Type B pancreatic cell (in vitro differentiated cells): ENCODE data around the gene USP34. TPM values are rescaled to one million over a fixed set of nuclear protein-coding genes. Genes with fewer than 3 reads are reported as not detected.
"Not testable (repeated sequence)": the region's sequence is repeated elsewhere in the genome, so short reads cannot be mapped to it uniquely, and the experiment has no call there.

Experiments used
- DNase-seq: peaks from one replicate; pipeline ENCODE4 v3.0.0; 2021; ENCODE audit warnings: mixed read lengths; ENCODE audit not compliant: unreplicated experiment; ENCODE audit errors: extremely low spot score
- H3K27ac Mint-ChIP-seq: 2 replicates; pipeline ENCODE4 v1.8.0; 2021; ENCODE audit warnings: mild to moderate bottlenecking, mixed read lengths
- H3K27me3 Mint-ChIP-seq: 2 replicates; pipeline ENCODE4 v1.8.0; 2021; ENCODE audit warnings: mixed read lengths
- H3K36me3 Mint-ChIP-seq: 2 replicates; pipeline ENCODE4 v1.8.0; 2021; ENCODE audit warnings: mixed read lengths
- H3K4me1 Mint-ChIP-seq: one replicate; pipeline ENCODE4 v1.8.0; 2021; ENCODE audit warnings: mixed read lengths; ENCODE audit not compliant: unreplicated experiment
- H3K4me3 Mint-ChIP-seq: 2 replicates; pipeline ENCODE4 v1.8.0; 2021; ENCODE audit warnings: mild to moderate bottlenecking, mixed read lengths
- H3K9me3 Mint-ChIP-seq: 2 replicates; pipeline ENCODE4 v1.8.0; 2021; ENCODE audit warnings: mixed read lengths
- CTCF ChIP-seq: fragments of 200-600 bp; sonication (generic); conservative IDR thresholded peaks from 2 replicates; pipeline ENCODE4 v1.5.0; 2021; ENCODE audit warnings: antibody characterized with exemption, mild to moderate bottlenecking
- total RNA-seq: library from RNA; stranded (reverse); gene quantifications from 2 replicates; pipeline ENCODE4 v1.2.1, GENCODE V29; 2021; ENCODE audit warnings: low replicate concordance

USP34 gene
- total RNA-seq, 1 donor from 2014 or later, result 94.7 TPM

- Mint-ChIP-seq H3K27me3 (no peaks in the 10 kb centered on the region), H3K27ac (no peak overlapping the region), H3K4me3 (no peak overlapping the region), H3K4me1 (no peaks in the 10 kb centered on the region), H3K36me3 (peaks cover 17% of the 10 kb centered on the region), H3K9me3 (no peaks in the 10 kb centered on the region)
- TF ChIP-seq CTCF, result no peak
- DNase-seq, result no peak
Measured at GRCh38 chr2:61454383-61454782, 16.5 kb downstream of the USP34 start.

GRCh38 chr2:61452392-61452791 lies 18.5 kb downstream of the USP34 start:
- TF ChIP-seq CTCF, result no peak
- Mint-ChIP-seq H3K36me3 (peaks cover 20% of the 10 kb centered on the region), H3K27me3 (no peaks in the 10 kb centered on the region), H3K4me3 (no peak overlapping the region), H3K27ac (no peak overlapping the region), H3K4me1 (no peaks in the 10 kb centered on the region), H3K9me3 (no peaks in the 10 kb centered on the region)
- no peak for DNase-seq

GRCh38 chr2:61451178-61451577 lies 19.7 kb downstream of the USP34 start:
- TF ChIP-seq CTCF, result no peak
- Mint-ChIP-seq H3K9me3 (no peaks in the 10 kb centered on the region), H3K27me3 (no peaks in the 10 kb centered on the region), H3K36me3 (peaks cover 20% of the 10 kb centered on the region), H3K27ac (no peak overlapping the region), H3K4me3 (no peak overlapping the region), H3K4me1 (no peaks in the 10 kb centered on the region)
- DNase-seq, result no peak

GRCh38 chr2:61450144-61450543 lies 20.7 kb downstream of the USP34 start:
- H3K4me1 Mint-ChIP-seq, result no peaks in the 10 kb centered on the region
- H3K27ac Mint-ChIP-seq, result no peak overlapping the region
- no peaks in the 10 kb centered on the region for H3K9me3 Mint-ChIP-seq
- no peak for TF ChIP-seq CTCF
- DNase-seq, result no peak
- no peak overlapping the region for H3K4me3 Mint-ChIP-seq
- H3K36me3 Mint-ChIP-seq, result peaks cover 15% of the 10 kb centered on the region
- no peaks in the 10 kb centered on the region for H3K27me3 Mint-ChIP-seq

GRCh38 chr2:61448229-61448628 lies 22.7 kb downstream of the USP34 start:
- no peaks in the 10 kb centered on the region for H3K4me1 Mint-ChIP-seq
- H3K27me3 Mint-ChIP-seq, result no peaks in the 10 kb centered on the region
- DNase-seq, result no peak
- H3K27ac Mint-ChIP-seq, result no peak overlapping the region
- no peak overlapping the region for H3K4me3 Mint-ChIP-seq
- TF ChIP-seq CTCF, result no peak
- peaks cover 32% of the 10 kb centered on the region for H3K36me3 Mint-ChIP-seq
- H3K9me3 Mint-ChIP-seq, result peaks cover 9% of the 10 kb centered on the region

- H3K9me3 Mint-ChIP-seq, DNase-seq, H3K4me3 Mint-ChIP-seq, H3K4me1 Mint-ChIP-seq, H3K27ac Mint-ChIP-seq, H3K27me3 Mint-ChIP-seq: not testable (repeated sequence)
- peaks cover 38% of the 10 kb centered on the region for H3K36me3 Mint-ChIP-seq
Measured at GRCh38 chr2:61446971-61447370, 23.9 kb downstream of the USP34 start.
